ENCODE data around the gene CLEC16A. TPM values are rescaled to one million over a fixed set of nuclear protein-coding genes. Genes with fewer than 3 reads are reported as not detected.
"Not testable (repeated sequence)": the region's sequence is repeated elsewhere in the genome, so short reads cannot be mapped to it uniquely, and the experiment has no call there.

The CLEC16A gene
- total RNA-seq, 1 donor from 2014 or later, result 20.4 TPM

- DNase-seq, result no peak
These were observed 260.8 kb downstream of the CLEC16A start for GRCh38 chr16:11205065-11205699.

GRCh38 chr16:11205754-11206581 lies 261.6 kb downstream of the CLEC16A start:
- no peak for DNase-seq

GRCh38 chr16:11207646-11208045 lies 263.3 kb downstream of the CLEC16A start:
- no peak for DNase-seq

- DNase-seq, result no peak
These were observed 264.7 kb downstream of the CLEC16A start for GRCh38 chr16:11208916-11209665.

- no peak for DNase-seq
These were observed 265.9 kb downstream of the CLEC16A start for GRCh38 chr16:11210260-11210659.

GRCh38 chr16:11211061-11211976 lies 267.0 kb downstream of the CLEC16A start:
- no peak for DNase-seq

GRCh38 chr16:11211977-11212797 lies 267.8 kb downstream of the CLEC16A start:
- no peak for DNase-seq

- no peak for DNase-seq
These were observed 268.4 kb downstream of the CLEC16A start for GRCh38 chr16:11212798-11213196.

GRCh38 chr16:11213373-11213772 lies 269.0 kb downstream of the CLEC16A start:
- no peak for DNase-seq

- DNase-seq, result no peak
These were observed 269.4 kb downstream of the CLEC16A start for GRCh38 chr16:11213799-11214198.

- DNase-seq, result no peak
These were observed 271.7 kb downstream of the CLEC16A start for GRCh38 chr16:11215935-11216556.

- no peak for DNase-seq
These were observed 273.6 kb downstream of the CLEC16A start for GRCh38 chr16:11217651-11218603.

- no peak for DNase-seq
These were observed 274.2 kb downstream of the CLEC16A start for GRCh38 chr16:11218604-11218962.

- DNase-seq, result no peak
These were observed 274.8 kb downstream of the CLEC16A start for GRCh38 chr16:11219178-11219577.

GRCh38 chr16:11220507-11220906 lies 276.1 kb downstream of the CLEC16A start:
- not testable (repeated sequence) for DNase-seq

GRCh38 chr16:11224096-11224893 lies 279.9 kb downstream of the CLEC16A start:
- no peak for DNase-seq

GRCh38 chr16:11224894-11225676 lies 280.7 kb downstream of the CLEC16A start:
- DNase-seq, result no peak

Measured in occipital lobe (tissue), 2 donors.